Muscle of leg (tissue), 11 donors: ENCODE measurements around the gene LIX1L. TPM values are rescaled to one million over a fixed set of nuclear protein-coding genes. Genes with fewer than 3 reads are reported as not detected.

Experiments
- DNase-seq: peaks from one replicate; pipeline ENCODE4 v3.0.0; 2013
- H3K27ac ChIP-seq: one replicate; pipeline ENCODE4 v1.5.1; 2013; ENCODE audit warnings: mild to moderate bottlenecking, low read length, control low read depth
- H3K27me3 ChIP-seq: one replicate; pipeline ENCODE4 v1.6.1; 2013; ENCODE audit warnings: low read length; ENCODE audit not compliant: control insufficient read depth, insufficient read depth
- H3K36me3 ChIP-seq: one replicate; pipeline ENCODE4 v1.6.1; 2013; ENCODE audit warnings: low read length; ENCODE audit not compliant: control insufficient read depth, insufficient read depth
- H3K4me1 ChIP-seq: one replicate; pipeline ENCODE4 v1.6.1; 2013; ENCODE audit warnings: low read length; ENCODE audit not compliant: control insufficient read depth, insufficient read depth
- H3K4me3 ChIP-seq: one replicate; pipeline ENCODE4 v1.5.1; 2013; ENCODE audit warnings: low read length, control low read depth
- H3K9me3 ChIP-seq: replicated peaks from 2 replicates; pipeline ENCODE4 v1.6.1; 2013; ENCODE audit warnings: low read depth, low read length; ENCODE audit not compliant: control insufficient read depth
- WGBS: methylation state at CpG from one replicate; pipeline ENCODE4 v1.1.5; 2013; ENCODE audit warnings: missing lambda C conversion rate; ENCODE audit not compliant: insufficient coverage; 5-methylcytosine and 5-hydroxymethylcytosine counted together
- polyA plus RNA-seq, 8 donors: library from polyadenylated mRNA; unstranded; fragments of 120-200 nt; gene quantifications; one replicate each; pipeline versions ENCODE4 v1.2.1 to v1.2.3, GENCODE V29; 2013; ENCODE audit warnings: inconsistent platforms in 1 of 8, low replicate concordance in 1 of 8; ENCODE audit not compliant: insufficient read length in 8 of 8, insufficient read depth in 1 of 8
- total RNA-seq: library from RNA; stranded (reverse); fragments of 120-200 nt; gene quantifications from one replicate; pipeline ENCODE4 v1.2.4, GENCODE V29; 2013

Gene LIX1L
- total and polyA plus RNA-seq, 9 donors = 23.4 to 35.9 (median 28.3) TPM

DNA sequence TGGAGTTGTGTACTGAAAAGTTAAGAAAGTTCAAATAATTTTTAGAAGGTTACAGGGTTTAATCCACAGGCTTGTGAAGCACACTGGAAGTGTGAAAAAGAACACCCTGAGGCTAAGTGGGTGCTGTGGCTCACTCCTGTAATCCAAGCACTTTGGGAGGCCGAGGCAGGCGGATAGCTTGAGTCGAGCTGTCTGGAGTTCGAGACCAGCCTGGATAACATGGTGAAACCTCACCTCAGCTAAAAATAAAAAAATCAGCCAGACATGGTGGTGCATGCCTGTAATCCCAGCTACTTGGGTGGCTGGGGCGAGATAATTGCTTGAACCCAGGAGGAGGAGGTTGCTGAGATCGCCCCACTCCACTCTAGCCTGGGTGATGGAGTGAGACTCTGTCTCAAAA is 28.7 kb upstream of the LIX1L start:
- Histone ChIP-seq H3K36me3 (no peaks in the 10 kb centered on the region), H3K9me3 (no peaks in the 10 kb centered on the region), H3K27me3 (no peaks in the 10 kb centered on the region), H3K4me3 (no peak overlapping the region), H3K4me1 (peaks cover 45% of the 10 kb centered on the region), H3K27ac (peak overlapping the region; percentile 96)
- DNase-seq = no peak
- no CpG with 5 or more reads among the region's 6 CpGs for WGBS

- no peaks in the 10 kb centered on the region for H3K9me3 ChIP-seq
- no peaks in the 10 kb centered on the region for H3K27me3 ChIP-seq
- peak overlapping the region; percentile 96 for H3K27ac ChIP-seq
- 47% methylated on average over 8 of the region's 15 CpGs for WGBS
- peak; percentile 91 for DNase-seq
- peaks cover 51% of the 10 kb centered on the region for H3K4me1 ChIP-seq
- no peaks in the 10 kb centered on the region for H3K36me3 ChIP-seq
- H3K4me3 ChIP-seq = no peak overlapping the region
These were observed 28.0 kb upstream of the LIX1L start for GRCh38 chr1:145985502-145986439.

DNA sequence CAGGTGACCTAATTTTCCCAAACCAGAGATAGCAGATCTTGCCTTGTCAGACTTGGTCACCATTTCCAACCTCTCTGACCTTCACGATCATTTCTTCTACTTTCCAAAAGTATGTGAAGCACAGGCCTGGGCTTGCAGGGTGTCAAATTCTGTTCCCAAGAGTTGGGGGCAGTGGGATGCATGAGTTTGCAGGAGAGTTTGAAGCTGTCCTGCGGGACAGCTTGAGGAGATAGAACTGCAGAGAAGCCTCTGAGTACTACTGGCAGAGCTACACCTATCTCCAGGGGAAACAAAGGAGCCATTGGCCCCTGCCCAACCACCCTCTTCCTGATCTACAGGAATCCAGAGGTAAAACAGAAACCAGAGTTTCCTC is 27.3 kb upstream of the LIX1L start:
- no peak overlapping the region for H3K4me3 ChIP-seq

GRCh38 chr1:145983960-145984830 is 26.4 kb upstream of the LIX1L start:
- no peak for DNase-seq
- WGBS = 100% methylated on average over 4 of the region's 12 CpGs

More for the DNA sequence above, 27.3 kb upstream of the LIX1L start:
- Histone ChIP-seq H3K27me3 (no peaks in the 10 kb centered on the region), H3K4me1 (peaks cover 57% of the 10 kb centered on the region), H3K36me3 (no peaks in the 10 kb centered on the region), H3K27ac (peak overlapping the region; percentile 96), H3K9me3 (no peaks in the 10 kb centered on the region)
- no CpG with 5 or more reads among the region's 2 CpGs for WGBS
- DNase-seq = no peak

GRCh38 chr1:145983206-145983675 is 25.4 kb upstream of the LIX1L start:
- peak; percentile 87 for DNase-seq
- H3K4me3 ChIP-seq = no peak overlapping the region
- WGBS = 100% methylated on average over 1 of the region's 1 CpG
- H3K27ac ChIP-seq = peak overlapping the region; percentile 91
- no peaks in the 10 kb centered on the region for H3K9me3 ChIP-seq
- no peaks in the 10 kb centered on the region for H3K27me3 ChIP-seq
- H3K36me3 ChIP-seq = peaks cover 2% of the 10 kb centered on the region
- H3K4me1 ChIP-seq = peaks cover 74% of the 10 kb centered on the region

More at GRCh38 chr1:145983960-145984830, 26.4 kb upstream of the LIX1L start:
- no peak overlapping the region for H3K4me3 ChIP-seq
- peaks cover 65% of the 10 kb centered on the region for H3K4me1 ChIP-seq
- H3K27ac ChIP-seq = peak overlapping the region; percentile 96
- H3K9me3 ChIP-seq = no peaks in the 10 kb centered on the region
- H3K27me3 ChIP-seq = no peaks in the 10 kb centered on the region
- no peaks in the 10 kb centered on the region for H3K36me3 ChIP-seq

DNA sequence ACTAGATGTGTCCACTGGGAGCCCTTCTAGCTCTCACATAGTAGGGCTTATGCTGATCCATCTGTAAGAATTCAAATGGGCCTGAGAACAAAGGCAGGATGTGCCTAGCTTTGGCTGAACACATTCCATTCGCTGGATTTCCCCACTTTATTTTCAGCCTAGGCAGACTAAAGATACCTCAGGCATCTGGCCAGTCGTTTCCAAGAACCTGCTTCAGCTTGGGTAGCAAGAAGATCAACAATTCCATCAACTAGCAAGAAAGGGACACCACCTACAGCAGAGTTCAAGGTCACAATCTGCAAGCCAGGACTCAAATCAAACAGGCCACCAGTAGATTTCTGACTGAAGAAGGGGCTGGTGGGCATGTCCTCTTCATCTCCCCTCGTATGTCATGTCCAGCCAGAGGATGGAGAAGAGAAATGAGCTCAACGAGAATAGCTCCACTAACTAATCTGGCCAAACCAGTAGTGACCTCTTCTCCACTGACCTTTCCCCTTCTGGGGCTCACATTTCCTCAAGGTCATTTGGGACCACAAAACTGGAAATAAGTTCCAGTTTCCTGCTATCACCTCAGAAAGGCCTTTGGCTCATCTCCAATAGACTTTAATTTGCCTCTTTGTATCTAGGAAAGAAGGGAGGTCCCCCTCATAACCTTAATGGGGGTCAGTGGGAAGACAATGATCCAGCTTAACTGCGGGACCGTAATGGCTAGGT is 24.4 kb upstream of the LIX1L start:
- Histone ChIP-seq H3K4me1 (peaks cover 85% of the 10 kb centered on the region), H3K9me3 (no peaks in the 10 kb centered on the region)
- DNase-seq = peak; percentile 53

DNA sequence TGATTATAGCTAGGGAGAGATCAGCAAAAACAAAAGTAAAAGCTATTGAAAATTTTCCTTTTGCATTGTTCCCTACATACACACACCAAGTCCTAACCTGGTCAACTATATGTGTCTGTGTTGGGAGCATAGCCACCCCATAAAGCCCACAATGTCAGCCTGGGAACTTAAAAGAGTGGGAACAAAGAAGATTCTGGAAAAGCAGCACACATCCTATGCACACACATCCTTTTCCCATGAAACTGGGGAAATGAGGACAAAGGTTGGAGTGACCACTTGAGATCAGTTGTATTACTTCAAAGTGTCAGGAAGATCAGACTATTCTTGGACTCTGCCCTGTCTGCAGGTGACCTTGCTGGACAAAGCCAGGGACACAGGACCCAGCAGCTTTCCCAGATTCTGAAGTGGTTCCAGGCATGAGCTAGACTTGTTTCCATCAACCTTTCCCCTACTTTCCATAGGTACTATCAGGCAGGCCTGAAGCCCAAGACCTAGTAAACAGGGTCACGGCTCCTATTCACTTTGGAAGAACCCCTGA is 22.7 kb upstream of the LIX1L start:
- peaks cover 78% of the 10 kb centered on the region for H3K4me1 ChIP-seq

More for the DNA sequence above, 24.4 kb upstream of the LIX1L start:
- no peaks in the 10 kb centered on the region for H3K27me3 ChIP-seq
- peaks cover 3% of the 10 kb centered on the region for H3K36me3 ChIP-seq
- 78% methylated on average over 3 of the region's 6 CpGs for WGBS
- peak overlapping the region; percentile 91 for H3K27ac ChIP-seq
- H3K4me3 ChIP-seq = no peak overlapping the region

GRCh38 chr1:145979746-145980456 is 22.1 kb upstream of the LIX1L start:
- no peaks in the 10 kb centered on the region for H3K27me3 ChIP-seq
- WGBS = 33% methylated on average over 1 of the region's 7 CpGs
- peak overlapping the region; percentile 100 for H3K27ac ChIP-seq
- peaks cover 74% of the 10 kb centered on the region for H3K4me1 ChIP-seq
- H3K4me3 ChIP-seq = no peak overlapping the region
- no peaks in the 10 kb centered on the region for H3K9me3 ChIP-seq
- H3K36me3 ChIP-seq = peaks cover 5% of the 10 kb centered on the region
- no peak for DNase-seq

More for the DNA sequence above, 22.7 kb upstream of the LIX1L start:
- H3K27ac ChIP-seq = peak overlapping the region; percentile 100
- no peaks in the 10 kb centered on the region for H3K9me3 ChIP-seq
- no peaks in the 10 kb centered on the region for H3K27me3 ChIP-seq
- DNase-seq = peak; percentile 42
- no peak overlapping the region for H3K4me3 ChIP-seq
- peaks cover 5% of the 10 kb centered on the region for H3K36me3 ChIP-seq
- WGBS = no CpG with 5 or more reads among the region's 1 CpG
